Activated T-helper 1 cell treated with anti-CD3 and anti-CD28 coated beads, Interleukin-12 subunit alpha, Interleukin-12 subunit beta, Interleukin-2, Interleukin-4 antibody, amounts not matched to agents 30 ng/mL and 10 ng/mL and 1 ng/mL, durations not matched to agents 14 hours and 24 hours and 36 hours (primary cell): ENCODE measurements around the gene SPOUT1. TPM values are rescaled to one million over a fixed set of nuclear protein-coding genes. Genes with fewer than 3 reads are reported as not detected.
"Not testable (repeated sequence)": the region's sequence is repeated elsewhere in the genome, so short reads cannot be mapped to it uniquely, and the experiment has no call there.

ENCODE experiments used
- DNase-seq: peaks from one replicate; pipeline ENCODE4 v3.0.0; 2021; ENCODE audit warnings: low spot score
- H3K27ac Mint-ChIP-seq: one replicate; pipeline ENCODE4 v1.8.0; 2021; ENCODE audit warnings: mild to moderate bottlenecking, mixed read lengths
- H3K27me3 Mint-ChIP-seq: one replicate; pipeline ENCODE4 v1.8.0; 2022; ENCODE audit warnings: mild to moderate bottlenecking, moderate library complexity, mixed read lengths; ENCODE audit not compliant: insufficient read depth
- H3K36me3 Mint-ChIP-seq: one replicate; pipeline ENCODE4 v1.8.0; 2021; ENCODE audit warnings: low read depth, mixed read lengths
- H3K4me1 Mint-ChIP-seq: one replicate; pipeline ENCODE4 v1.8.0; 2021; ENCODE audit warnings: low read depth, mixed read lengths
- H3K4me3 Mint-ChIP-seq: one replicate; pipeline ENCODE4 v1.8.0; 2021; ENCODE audit warnings: mild to moderate bottlenecking, moderate library complexity, mixed read lengths
- H3K9me3 Mint-ChIP-seq: one replicate; pipeline ENCODE4 v1.8.0; 2021; ENCODE audit warnings: mixed read lengths
- intact Hi-C: fragments of 100-400 bp; cut with micrococcal nuclease; formaldehyde crosslinking; loops from one replicate; pipeline ENCODE4 v1.15.1; 2024
- total RNA-seq: library from RNA; stranded (reverse); gene quantifications from 2 replicates; pipeline ENCODE4 v1.2.3, GENCODE V29; 2022

SPOUT1 gene
- total RNA-seq = 151 and 158 TPM in 2 replicates

GRCh38 chr9:128829477-128830251, at the start of gene SPOUT1:
Gene SPOUT1, minus strand, starts transcription at chr9:128829794. Its CDS starts 14 bp downstream, at chr9:128829780.
- intact Hi-C loops = loop anchor here (1.0 to 2.0 kb wide), 8 partner anchors 11 to 282 kb away; partner anchors contain the start of genes DOLK, ENDOG, LRRC8A and NUP188
- Mint-ChIP-seq H3K36me3 (peaks cover 23% of the 10 kb centered on the region), H3K4me1 (peaks cover 23% of the 10 kb centered on the region), H3K27ac (peak within 1 kb of the TSS; percentile 88), H3K9me3 (no peaks in the 10 kb centered on the region), H3K27me3 (no peaks in the 10 kb centered on the region), H3K4me3 (peak within 1 kb of the TSS; percentile 97)
- peak; percentile 95 for DNase-seq

- no peaks in the 10 kb centered on the region for H3K9me3 Mint-ChIP-seq
- H3K4me3 Mint-ChIP-seq = no peak overlapping the region
- peaks cover 2% of the 10 kb centered on the region for H3K27me3 Mint-ChIP-seq
- DNase-seq = no peak
- H3K36me3 Mint-ChIP-seq = peaks cover 8% of the 10 kb centered on the region
- peaks cover 22% of the 10 kb centered on the region for H3K4me1 Mint-ChIP-seq
- H3K27ac Mint-ChIP-seq = no peak overlapping the region
- intact Hi-C loops = no loop called here
These were observed 48.3 kb upstream of the SPOUT1 start for GRCh38 chr9:128877852-128878251.

- H3K4me3 Mint-ChIP-seq, DNase-seq, H3K27me3 Mint-ChIP-seq, H3K9me3 Mint-ChIP-seq, H3K27ac Mint-ChIP-seq, H3K36me3 Mint-ChIP-seq, intact Hi-C loops, H3K4me1 Mint-ChIP-seq: not testable (repeated sequence)
These were observed 41.3 kb upstream of the SPOUT1 start for GRCh38 chr9:128870941-128871265.

GRCh38 chr9:128870128-128870940, 40.7 kb upstream of the SPOUT1 start:
- Mint-ChIP-seq H3K4me1 (peaks cover 4% of the 10 kb centered on the region), H3K27me3 (no peaks in the 10 kb centered on the region), H3K4me3 (no peak overlapping the region), H3K27ac (no peak overlapping the region), H3K36me3 (peaks cover 7% of the 10 kb centered on the region), H3K9me3 (no peaks in the 10 kb centered on the region)
- no peak for DNase-seq
- intact Hi-C loops = no loop called here

- Mint-ChIP-seq H3K4me3 (no peak overlapping the region), H3K36me3 (no peaks in the 10 kb centered on the region), H3K9me3 (no peaks in the 10 kb centered on the region), H3K4me1 (peaks cover 6% of the 10 kb centered on the region), H3K27me3 (no peaks in the 10 kb centered on the region), H3K27ac (no peak overlapping the region)
- intact Hi-C loops = loop anchor here (1.0 kb wide), 5 partner anchors 11 to 85 kb away; partner anchors contain the start of gene KYAT1
- DNase-seq = peak; percentile 77
These were observed 34.1 kb upstream of the SPOUT1 start for GRCh38 chr9:128863647-128864046.

GRCh38 chr9:128862401-128862851, 32.8 kb upstream of the SPOUT1 start:
- intact Hi-C loops = no loop called here
- H3K9me3 Mint-ChIP-seq = no peaks in the 10 kb centered on the region
- no peak overlapping the region for H3K27ac Mint-ChIP-seq
- no peak for DNase-seq
- H3K36me3 Mint-ChIP-seq = no peaks in the 10 kb centered on the region
- H3K4me1 Mint-ChIP-seq = peaks cover 6% of the 10 kb centered on the region
- H3K4me3 Mint-ChIP-seq = no peak overlapping the region
- no peaks in the 10 kb centered on the region for H3K27me3 Mint-ChIP-seq

- no peaks in the 10 kb centered on the region for H3K27me3 Mint-ChIP-seq
- intact Hi-C loops = no loop called here
These were observed 31.9 kb upstream of the SPOUT1 start for GRCh38 chr9:128861501-128861900.

GRCh38 chr9:128860937-128861336, 31.3 kb upstream of the SPOUT1 start:
- no peak for DNase-seq
- Mint-ChIP-seq H3K36me3 (no peaks in the 10 kb centered on the region), H3K4me1 (peaks cover 6% of the 10 kb centered on the region), H3K27me3 (no peaks in the 10 kb centered on the region), H3K9me3 (no peaks in the 10 kb centered on the region), H3K4me3 (no peak overlapping the region), H3K27ac (no peak overlapping the region)
- intact Hi-C loops = no loop called here

More at GRCh38 chr9:128861501-128861900, 31.9 kb upstream of the SPOUT1 start:
- Mint-ChIP-seq H3K9me3 (no peaks in the 10 kb centered on the region), H3K27ac (no peak overlapping the region), H3K4me1 (peaks cover 6% of the 10 kb centered on the region), H3K36me3 (no peaks in the 10 kb centered on the region), H3K4me3 (no peak overlapping the region)
- no peak for DNase-seq

GRCh38 chr9:128858476-128858875, 28.9 kb upstream of the SPOUT1 start:
- H3K4me1 Mint-ChIP-seq, H3K4me3 Mint-ChIP-seq, H3K27ac Mint-ChIP-seq, H3K27me3 Mint-ChIP-seq, intact Hi-C loops, DNase-seq, H3K36me3 Mint-ChIP-seq, H3K9me3 Mint-ChIP-seq: not testable (repeated sequence)

GRCh38 chr9:128854454-128854853, 24.9 kb upstream of the SPOUT1 start:
- H3K4me1 Mint-ChIP-seq, H3K36me3 Mint-ChIP-seq, intact Hi-C loops, H3K27me3 Mint-ChIP-seq, H3K27ac Mint-ChIP-seq, DNase-seq, H3K4me3 Mint-ChIP-seq: not testable (repeated sequence)
- H3K9me3 Mint-ChIP-seq = peaks cover 16% of the 10 kb centered on the region

- not testable (repeated sequence) for H3K36me3 Mint-ChIP-seq, DNase-seq, H3K27me3 Mint-ChIP-seq, H3K4me1 Mint-ChIP-seq, H3K4me3 Mint-ChIP-seq, H3K27ac Mint-ChIP-seq
- peaks cover 23% of the 10 kb centered on the region for H3K9me3 Mint-ChIP-seq
- intact Hi-C loops = loop anchor here (1.0 kb wide), 2 partner anchors 12 to 76 kb away; no protein-coding TSS in a partner anchor
These were observed 23.1 kb upstream of the SPOUT1 start for GRCh38 chr9:128852646-128853045.

- DNase-seq, H3K27ac Mint-ChIP-seq, H3K27me3 Mint-ChIP-seq, H3K4me3 Mint-ChIP-seq, H3K4me1 Mint-ChIP-seq: not testable (repeated sequence)
- peaks cover 25% of the 10 kb centered on the region for H3K9me3 Mint-ChIP-seq
- intact Hi-C loops = loop anchor here (1.0 kb wide), 2 partner anchors 12 to 76 kb away; no protein-coding TSS in a partner anchor
- H3K36me3 Mint-ChIP-seq = peaks cover 11% of the 10 kb centered on the region
These were observed 22.4 kb upstream of the SPOUT1 start for GRCh38 chr9:128851779-128852600.
